ENCODE data around the gene BCAS3.

DNA sequence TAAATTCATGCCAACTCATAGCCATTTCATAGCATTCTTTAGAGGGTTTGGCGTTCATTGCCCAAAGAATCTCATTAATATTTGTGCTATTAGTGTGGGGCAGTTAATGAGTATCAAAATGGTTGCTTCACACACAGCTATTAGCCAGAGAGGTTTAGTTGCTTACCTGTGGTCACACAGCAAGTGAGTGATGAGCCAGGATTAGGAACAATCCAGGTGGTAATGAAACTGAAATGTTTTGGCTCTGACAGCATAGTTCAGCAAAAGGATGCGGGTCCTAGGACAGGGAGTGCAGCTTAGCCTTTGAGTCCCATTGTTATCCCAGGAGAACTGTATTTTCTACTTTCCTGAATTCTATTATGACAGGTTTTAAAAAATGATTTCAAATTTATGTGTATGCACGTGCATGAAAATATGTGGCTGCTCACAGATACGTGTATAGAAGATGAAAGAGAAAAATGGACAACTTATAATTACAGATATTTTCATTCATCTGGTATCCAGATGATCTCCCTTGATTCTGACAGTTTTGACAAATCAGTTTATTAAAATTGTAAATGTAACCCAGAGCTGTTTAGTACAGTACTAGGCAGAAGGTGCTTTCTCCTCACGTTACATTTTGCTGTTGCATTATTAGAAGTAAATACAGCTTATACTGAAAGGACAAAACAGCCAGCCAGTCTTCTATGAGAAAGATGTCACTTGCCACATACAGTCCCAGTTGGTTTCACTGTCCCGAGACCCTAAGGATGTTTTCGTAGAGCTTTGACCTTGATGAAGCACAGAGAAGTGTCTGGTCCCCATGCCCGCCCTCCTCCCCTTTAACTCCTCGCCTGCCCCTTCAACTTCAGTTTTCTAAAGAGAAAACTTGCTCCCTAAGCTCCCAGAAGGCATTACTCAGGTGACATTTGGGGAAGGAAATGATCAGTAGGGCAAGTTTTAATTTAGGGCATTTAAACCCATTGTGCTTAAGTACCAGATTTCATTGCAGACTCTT lies 622.2 kb downstream of the BCAS3 start:
- TF ChIP-seq, protein P1, sequence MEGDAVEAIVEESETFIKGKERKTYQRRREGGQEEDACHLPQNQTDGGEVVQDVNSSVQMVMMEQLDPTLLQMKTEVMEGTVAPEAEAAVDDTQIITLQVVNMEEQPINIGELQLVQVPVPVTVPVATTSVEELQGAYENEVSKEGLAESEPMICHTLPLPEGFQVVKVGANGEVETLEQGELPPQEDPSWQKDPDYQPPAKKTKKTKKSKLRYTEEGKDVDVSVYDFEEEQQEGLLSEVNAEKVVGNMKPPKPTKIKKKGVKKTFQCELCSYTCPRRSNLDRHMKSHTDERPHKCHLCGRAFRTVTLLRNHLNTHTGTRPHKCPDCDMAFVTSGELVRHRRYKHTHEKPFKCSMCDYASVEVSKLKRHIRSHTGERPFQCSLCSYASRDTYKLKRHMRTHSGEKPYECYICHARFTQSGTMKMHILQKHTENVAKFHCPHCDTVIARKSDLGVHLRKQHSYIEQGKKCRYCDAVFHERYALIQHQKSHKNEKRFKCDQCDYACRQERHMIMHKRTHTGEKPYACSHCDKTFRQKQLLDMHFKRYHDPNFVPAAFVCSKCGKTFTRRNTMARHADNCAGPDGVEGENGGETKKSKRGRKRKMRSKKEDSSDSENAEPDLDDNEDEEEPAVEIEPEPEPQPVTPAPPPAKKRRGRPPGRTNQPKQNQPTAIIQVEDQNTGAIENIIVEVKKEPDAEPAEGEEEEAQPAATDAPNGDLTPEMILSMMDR (IDR thresholded peaks at IDR 0.05; ENCODE audit: poor library complexity, severe bottlenecking): no peak
- TF ChIP-seq, protein P2, sequence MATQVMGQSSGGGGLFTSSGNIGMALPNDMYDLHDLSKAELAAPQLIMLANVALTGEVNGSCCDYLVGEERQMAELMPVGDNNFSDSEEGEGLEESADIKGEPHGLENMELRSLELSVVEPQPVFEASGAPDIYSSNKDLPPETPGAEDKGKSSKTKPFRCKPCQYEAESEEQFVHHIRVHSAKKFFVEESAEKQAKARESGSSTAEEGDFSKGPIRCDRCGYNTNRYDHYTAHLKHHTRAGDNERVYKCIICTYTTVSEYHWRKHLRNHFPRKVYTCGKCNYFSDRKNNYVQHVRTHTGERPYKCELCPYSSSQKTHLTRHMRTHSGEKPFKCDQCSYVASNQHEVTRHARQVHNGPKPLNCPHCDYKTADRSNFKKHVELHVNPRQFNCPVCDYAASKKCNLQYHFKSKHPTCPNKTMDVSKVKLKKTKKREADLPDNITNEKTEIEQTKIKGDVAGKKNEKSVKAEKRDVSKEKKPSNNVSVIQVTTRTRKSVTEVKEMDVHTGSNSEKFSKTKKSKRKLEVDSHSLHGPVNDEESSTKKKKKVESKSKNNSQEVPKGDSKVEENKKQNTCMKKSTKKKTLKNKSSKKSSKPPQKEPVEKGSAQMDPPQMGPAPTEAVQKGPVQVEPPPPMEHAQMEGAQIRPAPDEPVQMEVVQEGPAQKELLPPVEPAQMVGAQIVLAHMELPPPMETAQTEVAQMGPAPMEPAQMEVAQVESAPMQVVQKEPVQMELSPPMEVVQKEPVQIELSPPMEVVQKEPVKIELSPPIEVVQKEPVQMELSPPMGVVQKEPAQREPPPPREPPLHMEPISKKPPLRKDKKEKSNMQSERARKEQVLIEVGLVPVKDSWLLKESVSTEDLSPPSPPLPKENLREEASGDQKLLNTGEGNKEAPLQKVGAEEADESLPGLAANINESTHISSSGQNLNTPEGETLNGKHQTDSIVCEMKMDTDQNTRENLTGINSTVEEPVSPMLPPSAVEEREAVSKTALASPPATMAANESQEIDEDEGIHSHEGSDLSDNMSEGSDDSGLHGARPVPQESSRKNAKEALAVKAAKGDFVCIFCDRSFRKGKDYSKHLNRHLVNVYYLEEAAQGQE (IDR thresholded peaks at IDR 0.05; ENCODE audit: borderline replicate concordance): no peak
- no peak for TF ChIP-seq POLR2AphosphoS5 (IDR thresholded peaks at IDR 0.05)
